HG03469 (cell line): Measurements from ENCODE around the gene NFILZ.

ENCODE experiments used
- ATAC-seq: cut with Tn5 transposase; IDR thresholded peaks from one replicate; pipeline ENCODE4 v1.9.1; 2021; ENCODE audit warnings: mild to moderate bottlenecking, moderate library complexity, moderate number of reproducible peaks; ENCODE audit not compliant: unreplicated experiment

Gene NFILZ

GRCh38 chr19:8641221-8641907, 10.9 kb downstream of the NFILZ start:
- ATAC-seq, result no peak

- no peak for ATAC-seq
Observed at GRCh38 chr19:8641908-8642547, 11.6 kb downstream of the NFILZ start.

GRCh38 chr19:8642561-8642960, 12.1 kb downstream of the NFILZ start:
- no peak for ATAC-seq

- no peak for ATAC-seq
Observed at GRCh38 chr19:8643860-8644653, 13.6 kb downstream of the NFILZ start.

- ATAC-seq, result no peak
Observed at GRCh38 chr19:8648240-8648639, 17.8 kb downstream of the NFILZ start.

- no peak for ATAC-seq
Observed at GRCh38 chr19:8654591-8655339, 24.3 kb downstream of the NFILZ start.

GRCh38 chr19:8655340-8655709, 24.9 kb downstream of the NFILZ start:
- ATAC-seq, result no peak

- ATAC-seq, result no peak
Observed at GRCh38 chr19:8657869-8658268, 27.4 kb downstream of the NFILZ start.

- ATAC-seq, result no peak
Observed at GRCh38 chr19:8659905-8660304, 29.5 kb downstream of the NFILZ start.

- no peak for ATAC-seq
Observed at GRCh38 chr19:8662263-8662662, 31.8 kb downstream of the NFILZ start.

- ATAC-seq, result no peak
Observed at GRCh38 chr19:8663920-8664670, 33.7 kb downstream of the NFILZ start.

GRCh38 chr19:8664671-8665057, 34.2 kb downstream of the NFILZ start:
- ATAC-seq, result no peak

- ATAC-seq, result no peak
Observed at GRCh38 chr19:8665468-8666213, 35.2 kb downstream of the NFILZ start.

- no peak for ATAC-seq
Observed at GRCh38 chr19:8666814-8667405, 36.5 kb downstream of the NFILZ start.

- no peak for ATAC-seq
Observed at GRCh38 chr19:8673276-8673891, 43.0 kb downstream of the NFILZ start.

- ATAC-seq, result no peak
Observed at GRCh38 chr19:8675066-8675465, 44.6 kb downstream of the NFILZ start.

- no peak for ATAC-seq
Observed at GRCh38 chr19:8678244-8678807, 47.9 kb downstream of the NFILZ start.
